K562 (cell line): ENCODE results near the gene RPL39. TPM values are rescaled to one million over a fixed set of nuclear protein-coding genes. Genes with fewer than 3 reads are reported as not detected.

Source experiments
- ATAC-seq: fragments of 200-7000 bp; cut with Tn5 transposase; 3 replicates; pipeline ENCODE4 v1.9.1; 2020; ENCODE audit warnings: moderate library complexity
- BruUV-seq: library from RNA; stranded (reverse); fragments of 400-500 nt; replicated peaks from 2 replicates; lab custom pipeline; 2021; lab: Mats Ljungman, UMichigan
- CTCF ChIA-PET: fragments of 300-600 bp; formaldehyde crosslinking; extraction: SDS; loops from one replicate; lab custom pipeline; 2021; ENCODE audit warnings: low intra/inter-chr PET ratio; lab: Yijun Ruan, JAX
- POLR2A ChIA-PET: fragments of 300-600, 350-650 bp; sonication (Branson Sonifier 250); formaldehyde crosslinking; extraction: SDS; loops from one replicate; lab custom pipeline; 2021; ENCODE audit warnings: antibody characterized with exemption, inconsistent platforms; lab: Yijun Ruan, JAX
- DNase-seq, 4 experiments: peaks; one replicate each; pipeline versions ENCODE4 v3.0.0 to v3.0.0-alpha.2; 2011 to 2018; ENCODE audit warnings: low spot score in 3 of 4, mixed read lengths in 3 of 4; ENCODE audit errors: extremely low read depth in 1 of 4
- FAIRE-seq: peaks from 2 replicates; lab custom pipeline; 2011; peaks lifted over from hg19 to GRCh38; lab: Jason Lieb, UNC
- H2AFZ ChIP-seq: 2 replicates; pipeline ENCODE4 v1.6.0; 2011; ENCODE audit warnings: low read depth, low read length, control low read depth, inconsistent platforms
- H3K27ac ChIP-seq: fragments of 200-600 bp; 3 replicates; pipeline ENCODE4 v1.8.0; 2011; ENCODE audit warnings: low read depth, mild to moderate bottlenecking, control low read depth, inconsistent platforms, low read length, moderate library complexity, mixed read lengths; ENCODE audit errors: extremely low read depth
- H3K27me3 ChIP-seq, 2 experiments: fragments of 300-600 bp in 1 of 2; 2 replicates in 1 of 2; 3 replicates in 1 of 2; pipeline versions ENCODE4 v1.6.0 to v1.8.0; 2011; ENCODE audit warnings: inconsistent platforms in 2 of 2, low read length in 2 of 2, mild to moderate bottlenecking in 1 of 2, mixed read lengths in 1 of 2, moderate library complexity in 1 of 2; ENCODE audit not compliant: control insufficient read depth in 2 of 2, insufficient read depth in 2 of 2
- H3K36me3 ChIP-seq: fragments of 300-600 bp; 3 replicates; pipeline ENCODE4 v1.8.0; 2011; ENCODE audit warnings: mild to moderate bottlenecking, low read length, inconsistent platforms; ENCODE audit not compliant: control insufficient read depth, insufficient read depth
- H3K4me1 ChIP-seq, 2 experiments: fragments of 200-600 bp in 1 of 2; replicated peaks in 1 of 2; 2 replicates in 1 of 2; 3 replicates in 1 of 2; pipeline versions ENCODE4 v1.5.1 to v1.8.0; 2011; ENCODE audit warnings: inconsistent platforms in 2 of 2, low read length in 2 of 2, mild to moderate bottlenecking in 1 of 2, mixed read lengths in 1 of 2, moderate library complexity in 1 of 2; ENCODE audit not compliant: control insufficient read depth in 2 of 2, insufficient read depth in 2 of 2
- H3K4me2 ChIP-seq: 2 replicates; pipeline ENCODE4 v1.6.1; 2011; ENCODE audit warnings: low read length, control low read depth, inconsistent platforms, mixed read lengths; ENCODE audit not compliant: insufficient read depth
- H3K4me3 ChIP-seq: fragments of 200-600 bp; sonication (generic), shearing (Covaris generic); 2 replicates; pipeline ENCODE4 v1.5.1; 2016; ENCODE audit warnings: control low read depth, inconsistent platforms
- H3K79me2 ChIP-seq: fragments of 200-600 bp; 3 replicates; pipeline ENCODE4 v1.8.0; 2011; ENCODE audit warnings: low read length, inconsistent platforms; ENCODE audit not compliant: control insufficient read depth, insufficient read depth
- H3K9ac ChIP-seq, 2 experiments: 2 replicates each; pipeline versions ENCODE4 v1.6.0 to v1.6.1; 2011; ENCODE audit warnings: low read depth in 2 of 2, low read length in 2 of 2, control low read depth in 1 of 2, inconsistent platforms in 1 of 2, mild to moderate bottlenecking in 1 of 2, mixed read lengths in 1 of 2; ENCODE audit not compliant: insufficient read depth in 1 of 2
- H3K9me1 ChIP-seq: one replicate; pipeline ENCODE4 v1.6.0; 2011; ENCODE audit warnings: inconsistent platforms, mild to moderate bottlenecking, low read length, moderate library complexity; ENCODE audit not compliant: control insufficient read depth, insufficient read depth
- H3K9me3 ChIP-seq: replicated peaks from 2 replicates; pipeline ENCODE4 v1.5.1; 2011; ENCODE audit warnings: low read depth, low read length, inconsistent platforms; ENCODE audit not compliant: control insufficient read depth, insufficient read depth
- H4K20me1 ChIP-seq: replicated peaks from 2 replicates; pipeline ENCODE4 v1.6.1; 2011; ENCODE audit warnings: low read length, inconsistent platforms, mixed read lengths; ENCODE audit not compliant: control insufficient read depth, insufficient read depth
- EGR1 ChIP-seq: fragments of 450-650 bp; conservative IDR thresholded peaks from 2 replicates; pipeline ENCODE4 v1.6.1; 2017; ENCODE audit warnings: mild to moderate bottlenecking
- FOSL1 ChIP-seq: fragments of 200-800 bp; sonication (Bioruptor generic); conservative IDR thresholded peaks from 2 replicates; pipeline ENCODE4 v1.6.1; 2016; ENCODE audit warnings: missing genetic modification characterization, missing compliant biosample characterization
- POLR2AphosphoS2 ChIP-seq: IDR thresholded peaks from 2 replicates; pipeline ENCODE4 v1.6.1; 2012; ENCODE audit warnings: low read length, improper control_type of control experiment
- RBM39 ChIP-seq: fragments of 200-400 bp; formaldehyde crosslinking; optimal IDR thresholded peaks from 2 replicates; pipeline ENCODE3; 2018; ENCODE audit warnings: low read depth, low read length
- SRSF3 ChIP-seq: fragments of 200-400 bp; formaldehyde crosslinking; IDR thresholded peaks from 2 replicates; pipeline ENCODE4 v1.6.1; 2016; ENCODE audit warnings: mild to moderate bottlenecking, low read length, moderate library complexity; ENCODE audit not compliant: insufficient read depth
- ZBTB9 ChIP-seq: fragments of 450-650 bp; formaldehyde crosslinking; IDR thresholded peaks from 2 replicates; pipeline ENCODE4 v1.4.0; 2020; ENCODE audit warnings: mild to moderate bottlenecking, moderate library complexity
- WGBS: fragments of 100-300 bp; shearing (Covaris generic); methylation state at CpG from one replicate; pipeline ENCODE4 v1.1.6; 2016; ENCODE audit warnings: low coverage, mixed read lengths; ENCODE audit not compliant: insufficient coverage; ENCODE audit errors: missing lambda C conversion rate; 5-methylcytosine and 5-hydroxymethylcytosine counted together
- in situ Hi-C: fragments of 300-500 bp; cut with MboI; formaldehyde crosslinking; loops from 4 replicates; pipeline ENCODE4 v1.15.0; 2018; ENCODE audit warnings: inconsistent platforms, mixed read lengths
- intact Hi-C: fragments of 100-400 bp; cut with micrococcal nuclease; formaldehyde crosslinking; loops from 2 replicates; pipeline ENCODE4 v1.14.2; 2022
- polyA plus RNA-seq, 8 experiments: library from polyadenylated mRNA; depleted of rRNA in 4 of 8; stranded (reverse) in 5 of 8; unstranded in 3 of 8; fragments of >200 nt; fragmentation: Nextera tagmentation in 2 of 8; fragmentation: Illumina TruSeq in 1 of 8; extraction: Ambion mirVana in 2 of 8; extraction: Trizol in 1 of 8; gene quantifications; 2 replicates each; pipeline versions ENCODE4 v1.2.1 to v1.2.3, GENCODE V29; 2011 to 2014; ENCODE audit warnings: inconsistent platforms in 1 of 8, missing spikeins in 1 of 8
- total RNA-seq, 7 experiments: library from RNA; depleted of rRNA in 6 of 7; stranded (reverse); fragments of >200 nt in 6 of 7; fragmentation: Illumina TruSeq in 2 of 7; extraction: Trizol in 2 of 7; gene quantifications; 2 replicates each; pipeline versions ENCODE4 v1.2.1 to v1.2.3, GENCODE V29; 2011 to 2021; ENCODE audit warnings: low replicate concordance in 1 of 7
- TF ChIP-seq, protein P1 (sequence below): fragments of 250-450 bp; sonication (Bioruptor Pico); IDR thresholded peaks from 2 replicates; pipeline ENCODE4 v1.9.0; 2021; ENCODE audit warnings: mild to moderate bottlenecking, inconsistent platforms
- TF ChIP-seq, protein P2 (sequence below), 2 experiments: fragments of 450-650 bp; conservative IDR thresholded peaks; 2 replicates each; pipeline ENCODE4 v1.6.1; 2017; ENCODE audit warnings: mild to moderate bottlenecking in 2 of 2, moderate library complexity in 2 of 2

Gene RPL39
- total and polyA plus RNA-seq, 9 of the 15 experiments (the other 6 are each of a cell fraction or from before 2014, with no cell fraction given), result 1,382 to 5,043 (median 3,226) TPM

DNA sequence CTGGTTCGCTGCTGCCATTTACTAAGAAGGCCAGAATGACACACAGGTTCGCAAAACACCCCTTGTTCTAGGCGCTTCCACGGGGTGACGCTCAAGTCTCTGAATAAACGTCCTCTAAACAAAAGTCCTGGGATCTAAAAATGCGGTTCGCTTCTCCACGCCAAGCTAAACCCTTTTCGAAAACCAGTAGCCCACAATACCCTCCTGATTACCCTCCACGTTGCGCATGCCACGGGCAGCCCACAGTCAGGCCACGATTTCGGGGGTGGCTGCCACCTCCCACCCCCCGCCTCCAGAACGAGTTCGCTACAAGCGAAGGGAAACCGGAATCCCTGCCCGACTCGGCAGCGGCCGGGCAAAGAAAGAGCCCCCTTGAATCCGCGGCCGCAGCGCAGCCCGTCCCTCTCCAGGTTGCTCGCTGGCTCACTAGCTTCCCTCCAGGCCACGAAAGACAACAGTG, 423 bp downstream of the RPL39 start:
- Histone ChIP-seq H3K4me1 (peaks cover 6 to 7% of the 10 kb centered on the region in 2 experiments; a peak in 3 of 5 replicates), H2AFZ (peak overlapping the region; percentile 96), H3K9me1 (no peaks in the 10 kb centered on the region), H3K4me3 (peak overlapping the region; percentile 97), H4K20me1 (peaks cover 33% of the 10 kb centered on the region), H3K27ac (peak overlapping the region; percentile 97), H3K27me3 (no peaks in the 10 kb centered on the region), H3K9me3 (no peaks in the 10 kb centered on the region), H3K79me2 (peaks cover 66% of the 10 kb centered on the region), H3K4me2 (peak overlapping the region; percentile 92), H3K9ac (peak overlapping the region; percentile 98 to 100), H3K36me3 (peaks cover 43% of the 10 kb centered on the region)
- CTCF ChIA-PET, result interaction anchor here (0.5 to 2.3 kb wide), 3 partner anchors 31 to 180 kb away, joined by 3 to 10 read pairs (median 6); no protein-coding TSS in a partner anchor
- under 1% methylated on average over 18 of the region's 31 CpGs for WGBS
- in situ Hi-C loops, result no loop called here
- intact Hi-C loops, result loop anchor here (2.0 kb wide), 1 partner anchor 90 kb away; no protein-coding TSS in a partner anchor
- TSS peak; percentile 52 for BruUV-seq
- ATAC-seq (peak; percentile 62), FAIRE-seq (peak; percentile 37), DNase-seq (peak in 3 of 4 experiments; percentile 31 to 67 (median 50))
- POLR2A ChIA-PET, result interaction anchor here (0.6 to 2.1 kb wide), 41 partner anchors 9 to 466 kb away, joined by 3 to 29 read pairs (median 5); partner anchors contain the start of genes AKAP14, NDUFA1, NKAP and RNF113A
- 0 out of 2 replicates have a peak, but pooled peaks have one; percentile 28 for TF ChIP-seq EGR1
- TF ChIP-seq, protein P1, sequence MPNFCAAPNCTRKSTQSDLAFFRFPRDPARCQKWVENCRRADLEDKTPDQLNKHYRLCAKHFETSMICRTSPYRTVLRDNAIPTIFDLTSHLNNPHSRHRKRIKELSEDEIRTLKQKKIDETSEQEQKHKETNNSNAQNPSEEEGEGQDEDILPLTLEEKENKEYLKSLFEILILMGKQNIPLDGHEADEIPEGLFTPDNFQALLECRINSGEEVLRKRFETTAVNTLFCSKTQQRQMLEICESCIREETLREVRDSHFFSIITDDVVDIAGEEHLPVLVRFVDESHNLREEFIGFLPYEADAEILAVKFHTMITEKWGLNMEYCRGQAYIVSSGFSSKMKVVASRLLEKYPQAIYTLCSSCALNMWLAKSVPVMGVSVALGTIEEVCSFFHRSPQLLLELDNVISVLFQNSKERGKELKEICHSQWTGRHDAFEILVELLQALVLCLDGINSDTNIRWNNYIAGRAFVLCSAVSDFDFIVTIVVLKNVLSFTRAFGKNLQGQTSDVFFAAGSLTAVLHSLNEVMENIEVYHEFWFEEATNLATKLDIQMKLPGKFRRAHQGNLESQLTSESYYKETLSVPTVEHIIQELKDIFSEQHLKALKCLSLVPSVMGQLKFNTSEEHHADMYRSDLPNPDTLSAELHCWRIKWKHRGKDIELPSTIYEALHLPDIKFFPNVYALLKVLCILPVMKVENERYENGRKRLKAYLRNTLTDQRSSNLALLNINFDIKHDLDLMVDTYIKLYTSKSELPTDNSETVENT (CRISPR knock-in tag), result no peak
- peak; percentile 97 for TF ChIP-seq ZBTB9 (CRISPR knock-in tag)
- peak; percentile 12; the same call in 1 of the 2 replicates for TF ChIP-seq POLR2AphosphoS2
- TF ChIP-seq, protein P2, sequence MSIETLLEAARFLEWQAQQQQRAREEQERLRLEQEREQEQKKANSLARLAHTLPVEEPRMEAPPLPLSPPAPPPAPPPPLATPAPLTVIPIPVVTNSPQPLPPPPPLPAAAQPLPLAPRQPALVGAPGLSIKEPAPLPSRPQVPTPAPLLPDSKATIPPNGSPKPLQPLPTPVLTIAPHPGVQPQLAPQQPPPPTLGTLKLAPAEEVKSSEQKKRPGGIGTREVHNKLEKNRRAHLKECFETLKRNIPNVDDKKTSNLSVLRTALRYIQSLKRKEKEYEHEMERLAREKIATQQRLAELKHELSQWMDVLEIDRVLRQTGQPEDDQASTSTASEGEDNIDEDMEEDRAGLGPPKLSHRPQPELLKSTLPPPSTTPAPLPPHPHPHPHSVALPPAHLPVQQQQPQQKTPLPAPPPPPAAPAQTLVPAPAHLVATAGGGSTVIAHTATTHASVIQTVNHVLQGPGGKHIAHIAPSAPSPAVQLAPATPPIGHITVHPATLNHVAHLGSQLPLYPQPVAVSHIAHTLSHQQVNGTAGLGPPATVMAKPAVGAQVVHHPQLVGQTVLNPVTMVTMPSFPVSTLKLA (conservative IDR thresholded peaks at IDR 0.05), result no peak; a peak in 1 of 4 replicates
- 0 out of 2 replicates have a peak, but pooled peaks have one; percentile 9 for TF ChIP-seq FOSL1 (tag)
- TF ChIP-seq SRSF3, result 0 out of 2 replicates have a peak, but pooled peaks have one; percentile 31
- peak; percentile 11 for TF ChIP-seq RBM39
